PFSK-1 (cell line): ENCODE measurements around the gene KCNIP4.

ENCODE experiments used
- FOXP2 ChIP-seq: optimal IDR thresholded peaks from 2 replicates; pipeline ENCODE3; 2011; ENCODE audit warnings: borderline replicate concordance, control low read depth, inconsistent platforms; ENCODE audit not compliant: insufficient read depth; ENCODE audit errors: extremely low read length, extremely low read depth
- POLR2AphosphoS5 ChIP-seq: IDR thresholded peaks from 2 replicates; pipeline ENCODE4 v1.6.1; 2012; ENCODE audit warnings: low read depth, mild to moderate bottlenecking, control low read depth, low read length, moderate library complexity
- SIN3A ChIP-seq: IDR thresholded peaks from 2 replicates; pipeline ENCODE4 v1.6.1; 2012; ENCODE audit warnings: mild to moderate bottlenecking, low read length, moderate library complexity, borderline replicate concordance; ENCODE audit not compliant: insufficient read depth
- TAF1 ChIP-seq: IDR thresholded peaks from 2 replicates; pipeline ENCODE4 v1.6.1; 2012; ENCODE audit warnings: low read length, control low read depth, borderline replicate concordance; ENCODE audit not compliant: insufficient read depth
- TF ChIP-seq, protein P1 (sequence below), 2 experiments: IDR thresholded peaks; 2 replicates each; pipeline versions ENCODE4 v1.6.1 to v1.8.0; 2011 to 2012; ENCODE audit warnings: low read depth in 2 of 2, low read length in 2 of 2, control low read depth in 1 of 2, inconsistent platforms in 1 of 2, mild to moderate bottlenecking in 1 of 2, moderate library complexity in 1 of 2; ENCODE audit not compliant: insufficient read depth in 1 of 2

The KCNIP4 gene

DNA sequence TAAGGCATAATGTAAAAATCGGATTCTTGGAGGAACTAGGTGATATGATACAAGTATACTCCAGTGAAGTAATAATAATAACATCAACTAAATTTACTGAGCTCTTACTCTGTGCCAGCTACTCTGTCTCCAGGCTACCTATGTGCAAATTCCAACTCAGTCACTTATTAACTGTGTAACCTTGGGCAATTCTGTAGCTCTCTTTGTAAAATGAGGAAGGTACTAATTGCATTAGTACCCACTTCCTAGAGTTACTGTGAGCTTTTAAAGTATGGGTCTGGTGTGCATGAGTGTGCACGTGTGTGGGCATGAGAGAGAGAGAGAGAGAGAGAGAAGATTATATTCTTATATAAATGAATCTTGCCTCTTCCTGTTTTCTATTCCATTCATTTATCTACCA is 169.9 kb downstream of the KCNIP4 start:
- TF ChIP-seq POLR2AphosphoS5, result no peak
- TF ChIP-seq FOXP2, result no peak
- no peak for TF ChIP-seq TAF1
- TF ChIP-seq, protein P1, sequence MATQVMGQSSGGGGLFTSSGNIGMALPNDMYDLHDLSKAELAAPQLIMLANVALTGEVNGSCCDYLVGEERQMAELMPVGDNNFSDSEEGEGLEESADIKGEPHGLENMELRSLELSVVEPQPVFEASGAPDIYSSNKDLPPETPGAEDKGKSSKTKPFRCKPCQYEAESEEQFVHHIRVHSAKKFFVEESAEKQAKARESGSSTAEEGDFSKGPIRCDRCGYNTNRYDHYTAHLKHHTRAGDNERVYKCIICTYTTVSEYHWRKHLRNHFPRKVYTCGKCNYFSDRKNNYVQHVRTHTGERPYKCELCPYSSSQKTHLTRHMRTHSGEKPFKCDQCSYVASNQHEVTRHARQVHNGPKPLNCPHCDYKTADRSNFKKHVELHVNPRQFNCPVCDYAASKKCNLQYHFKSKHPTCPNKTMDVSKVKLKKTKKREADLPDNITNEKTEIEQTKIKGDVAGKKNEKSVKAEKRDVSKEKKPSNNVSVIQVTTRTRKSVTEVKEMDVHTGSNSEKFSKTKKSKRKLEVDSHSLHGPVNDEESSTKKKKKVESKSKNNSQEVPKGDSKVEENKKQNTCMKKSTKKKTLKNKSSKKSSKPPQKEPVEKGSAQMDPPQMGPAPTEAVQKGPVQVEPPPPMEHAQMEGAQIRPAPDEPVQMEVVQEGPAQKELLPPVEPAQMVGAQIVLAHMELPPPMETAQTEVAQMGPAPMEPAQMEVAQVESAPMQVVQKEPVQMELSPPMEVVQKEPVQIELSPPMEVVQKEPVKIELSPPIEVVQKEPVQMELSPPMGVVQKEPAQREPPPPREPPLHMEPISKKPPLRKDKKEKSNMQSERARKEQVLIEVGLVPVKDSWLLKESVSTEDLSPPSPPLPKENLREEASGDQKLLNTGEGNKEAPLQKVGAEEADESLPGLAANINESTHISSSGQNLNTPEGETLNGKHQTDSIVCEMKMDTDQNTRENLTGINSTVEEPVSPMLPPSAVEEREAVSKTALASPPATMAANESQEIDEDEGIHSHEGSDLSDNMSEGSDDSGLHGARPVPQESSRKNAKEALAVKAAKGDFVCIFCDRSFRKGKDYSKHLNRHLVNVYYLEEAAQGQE (IDR thresholded peaks at IDR 0.05; ENCODE audit: insufficient read depth in 1 of 2, low read depth in 2 of 2, low read length in 2 of 2), result no peak
- TF ChIP-seq SIN3A, result no peak

DNA sequence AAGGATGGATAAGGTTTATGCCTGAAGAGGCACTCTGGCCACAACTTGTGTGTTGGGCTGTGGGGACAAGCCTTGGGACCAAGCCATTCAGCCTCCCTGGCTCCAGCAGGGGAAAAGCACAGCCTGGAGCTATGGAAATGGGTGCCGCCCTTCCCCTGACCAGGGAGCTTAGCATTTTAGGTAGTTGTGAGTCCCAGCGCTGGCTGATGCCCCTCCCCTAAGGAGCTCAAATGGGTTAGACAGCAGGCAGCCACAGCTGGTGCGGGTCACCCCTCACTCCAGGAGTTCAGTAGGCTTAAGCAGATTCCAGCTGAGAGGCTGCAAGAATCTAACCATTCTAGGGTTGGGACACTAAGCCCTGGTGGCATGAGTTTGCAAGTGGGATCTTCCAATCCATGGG is 172.9 kb downstream of the KCNIP4 start:
- TF ChIP-seq, protein P1 (IDR thresholded peaks at IDR 0.05; ENCODE audit: insufficient read depth in 1 of 2, low read depth in 2 of 2, low read length in 2 of 2), result no peak
- TF ChIP-seq SIN3A (no peak), TAF1 (no peak), POLR2AphosphoS5 (no peak), FOXP2 (no peak)

DNA sequence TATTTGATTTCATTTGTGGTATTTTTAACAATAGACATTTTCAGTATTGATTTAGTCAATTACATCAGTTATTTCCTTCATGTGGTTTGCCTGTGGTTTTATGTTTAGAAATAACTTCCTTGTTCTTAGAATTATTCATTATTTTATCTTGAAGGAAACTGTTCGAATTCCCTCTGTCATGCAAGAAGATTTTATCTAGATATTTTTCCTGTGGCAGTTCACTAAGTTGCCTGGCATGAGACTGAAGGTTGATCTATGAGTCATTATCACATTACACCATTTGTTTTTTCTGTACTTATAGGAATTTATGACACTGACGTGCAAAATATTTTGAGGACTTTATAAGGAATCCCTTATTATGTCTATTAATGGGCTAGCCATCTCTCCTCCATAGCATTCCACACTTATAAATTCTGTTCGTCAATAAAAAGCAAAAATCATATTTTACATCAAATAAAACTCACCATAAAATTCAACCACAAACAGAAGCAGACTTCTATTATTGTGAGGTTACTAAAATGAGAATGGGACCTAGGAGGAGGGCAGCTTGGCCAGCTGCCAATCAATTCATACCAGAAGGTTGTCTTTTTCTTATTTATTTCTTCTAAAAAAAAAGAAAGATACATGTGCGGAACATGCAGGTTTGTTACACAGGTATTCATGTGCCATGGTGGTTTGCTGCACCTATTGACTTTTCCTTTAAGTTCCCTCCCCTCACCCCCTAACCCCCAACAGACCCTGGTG is 179.0 kb downstream of the KCNIP4 start:
- TF ChIP-seq POLR2AphosphoS5 (no peak), TAF1 (no peak), FOXP2 (no peak), SIN3A (no peak)
- TF ChIP-seq, protein P1 (IDR thresholded peaks at IDR 0.05; ENCODE audit: insufficient read depth in 1 of 2, low read depth in 2 of 2, low read length in 2 of 2), result no peak

DNA sequence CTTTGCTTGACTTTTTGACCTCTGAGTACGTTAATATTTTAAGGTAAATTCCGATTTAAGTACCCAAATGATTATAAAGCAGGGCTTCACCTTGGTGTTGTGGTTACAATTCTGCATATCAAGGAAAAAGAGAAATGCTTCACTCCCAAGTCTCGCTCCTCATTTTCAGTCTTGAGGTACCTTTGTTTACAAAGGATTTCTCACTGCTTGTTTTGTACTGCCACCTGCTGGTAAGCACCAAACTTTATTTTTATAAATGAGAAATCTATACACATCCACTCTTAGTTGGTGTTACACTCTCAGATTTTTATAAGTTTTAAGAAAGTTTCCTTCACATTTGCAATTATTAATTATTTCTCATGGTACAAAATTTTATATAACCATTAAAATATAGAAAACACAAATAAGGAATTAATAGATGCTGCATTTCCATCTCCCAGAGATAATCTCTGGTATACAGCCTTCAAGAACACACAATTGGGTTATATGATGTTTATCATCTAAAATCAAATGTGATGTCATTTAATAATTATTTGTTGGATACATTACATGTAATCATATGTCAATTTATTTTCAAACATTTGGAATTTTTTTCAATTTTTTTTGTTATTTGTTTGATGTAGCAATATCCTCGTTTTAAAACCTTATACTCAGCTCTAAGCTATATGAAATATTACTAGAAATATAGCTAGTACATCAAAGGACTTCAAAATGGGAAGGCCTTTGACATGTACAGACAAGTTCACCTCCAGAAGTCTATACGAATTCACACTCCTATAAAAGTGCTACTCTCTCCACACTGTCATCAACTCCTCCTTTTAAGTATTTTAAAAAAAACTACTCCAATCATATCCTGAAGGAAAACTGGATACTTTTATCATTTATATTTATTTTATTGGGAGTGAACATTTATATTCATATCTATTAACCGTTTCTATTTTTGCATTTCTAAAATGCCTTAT is 179.9 kb downstream of the KCNIP4 start:
- TF ChIP-seq TAF1 (no peak), POLR2AphosphoS5 (no peak), SIN3A (no peak), FOXP2 (no peak)
- TF ChIP-seq, protein P1 (IDR thresholded peaks at IDR 0.05; ENCODE audit: insufficient read depth in 1 of 2, low read depth in 2 of 2, low read length in 2 of 2), result no peak
